Colonic mucosa (tissue), 4 donors: Measurements from ENCODE around the gene ABLIM2. TPM values are rescaled to one million over a fixed set of nuclear protein-coding genes. Genes with fewer than 3 reads are reported as not detected.

Experiments used
- DNase-seq: peaks from one replicate; pipeline ENCODE4 v3.0.0-alpha.2; 2020
- H3K27ac ChIP-seq: fragments of 200-600 bp; one replicate; pipeline ENCODE4 v1.8.0; 2021
- H3K27me3 ChIP-seq: fragments of 200-600 bp; one replicate; pipeline ENCODE4 v1.8.0; 2021
- H3K36me3 ChIP-seq: fragments of 200-600 bp; one replicate; pipeline ENCODE4 v1.8.0; 2021
- H3K4me1 ChIP-seq: fragments of 200-600 bp; one replicate; pipeline ENCODE4 v1.8.0; 2021; ENCODE audit warnings: mild to moderate bottlenecking
- H3K4me3 ChIP-seq: fragments of 200-600 bp; one replicate; pipeline ENCODE4 v1.8.0; 2021
- H3K9ac ChIP-seq, 2 donors: one replicate each; pipeline ENCODE4 v1.7.0; 2013; ENCODE audit warnings: control low read depth in 2 of 2, low read depth in 2 of 2, low read length in 2 of 2
- H3K9me3 ChIP-seq: fragments of 200-600 bp; one replicate; pipeline ENCODE4 v1.8.0; 2021
- intact Hi-C: fragments of 100-400 bp; cut with DNase I; formaldehyde crosslinking; loops from one replicate; pipeline ENCODE4 v1.14.1; 2022
- total RNA-seq, 2 donors: library from RNA; stranded (reverse); fragmentation: NEBNext Ultra II Directional in 1 of 2; extraction: Animal tissue kit (Norgen Biotek cat#: 25700) in 1 of 2; gene quantifications; one replicate each; pipeline ENCODE4 v1.2.1, GENCODE V29; 2021
- TF ChIP-seq, protein P1 (sequence below): fragments of 200-600 bp; IDR thresholded peaks from one replicate; pipeline ENCODE4 v1.8.0; 2022; ENCODE audit warnings: antibody characterized with exemption, mild to moderate bottlenecking
- donor health status: healthy.
- donor health status: DM: no; HTN: no; CAD: no.
- donor health status: DM: no; HTN: no; CAD: no.

The ABLIM2 gene
- total RNA-seq, 2 donors from 2014 or later = 11.1 to 11.5 TPM

DNA sequence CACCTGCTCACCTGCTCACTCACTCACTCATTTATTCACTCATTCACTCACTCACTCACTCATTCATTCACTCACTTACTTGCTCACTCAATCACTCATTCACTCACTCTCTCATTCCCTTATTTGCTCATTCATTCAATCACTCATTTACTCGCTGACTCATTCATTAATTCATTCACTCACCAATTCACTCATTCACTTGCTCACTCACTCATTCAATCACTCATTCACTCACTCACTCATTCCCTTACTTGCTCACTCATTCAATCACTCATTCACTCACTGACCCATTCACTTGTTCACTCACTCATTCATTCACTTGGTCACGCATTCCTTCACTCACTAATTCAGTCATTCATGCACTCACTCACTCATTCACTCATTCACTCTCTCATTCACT lies 130.2 kb downstream of the ABLIM2 start:
- TF ChIP-seq, protein P1, sequence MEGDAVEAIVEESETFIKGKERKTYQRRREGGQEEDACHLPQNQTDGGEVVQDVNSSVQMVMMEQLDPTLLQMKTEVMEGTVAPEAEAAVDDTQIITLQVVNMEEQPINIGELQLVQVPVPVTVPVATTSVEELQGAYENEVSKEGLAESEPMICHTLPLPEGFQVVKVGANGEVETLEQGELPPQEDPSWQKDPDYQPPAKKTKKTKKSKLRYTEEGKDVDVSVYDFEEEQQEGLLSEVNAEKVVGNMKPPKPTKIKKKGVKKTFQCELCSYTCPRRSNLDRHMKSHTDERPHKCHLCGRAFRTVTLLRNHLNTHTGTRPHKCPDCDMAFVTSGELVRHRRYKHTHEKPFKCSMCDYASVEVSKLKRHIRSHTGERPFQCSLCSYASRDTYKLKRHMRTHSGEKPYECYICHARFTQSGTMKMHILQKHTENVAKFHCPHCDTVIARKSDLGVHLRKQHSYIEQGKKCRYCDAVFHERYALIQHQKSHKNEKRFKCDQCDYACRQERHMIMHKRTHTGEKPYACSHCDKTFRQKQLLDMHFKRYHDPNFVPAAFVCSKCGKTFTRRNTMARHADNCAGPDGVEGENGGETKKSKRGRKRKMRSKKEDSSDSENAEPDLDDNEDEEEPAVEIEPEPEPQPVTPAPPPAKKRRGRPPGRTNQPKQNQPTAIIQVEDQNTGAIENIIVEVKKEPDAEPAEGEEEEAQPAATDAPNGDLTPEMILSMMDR = no peak
- no peak overlapping the region for H3K4me3 ChIP-seq
- H3K9ac ChIP-seq = no peak overlapping the region
- H3K9me3 ChIP-seq = no peaks in the 10 kb centered on the region
- H3K27ac ChIP-seq = no peak overlapping the region
- no peak for DNase-seq
- H3K36me3 ChIP-seq = no peaks in the 10 kb centered on the region
- H3K27me3 ChIP-seq = no peaks in the 10 kb centered on the region
- H3K4me1 ChIP-seq = no peaks in the 10 kb centered on the region
- intact Hi-C loops = no loop called here

DNA sequence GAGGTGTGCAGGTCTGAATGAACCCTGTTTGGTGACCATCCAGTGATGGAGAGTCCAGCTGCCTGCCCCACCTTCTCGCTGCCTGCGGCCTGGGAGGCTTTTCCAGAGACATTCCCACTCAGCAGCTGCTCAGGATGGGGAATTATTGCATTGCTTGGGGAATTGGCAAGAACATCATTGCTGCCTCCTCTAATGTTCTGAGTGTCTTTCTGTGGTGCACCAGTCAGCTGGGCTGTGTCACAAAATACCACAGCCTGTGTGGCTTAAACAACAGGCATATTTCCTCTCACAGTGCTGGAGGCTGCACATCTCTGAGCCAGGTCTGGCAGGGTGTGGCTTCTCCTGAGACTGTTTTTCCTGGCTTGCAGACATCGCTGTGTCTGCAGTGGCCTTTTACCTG lies 132.2 kb downstream of the ABLIM2 start:
- Histone ChIP-seq H3K9me3 (no peaks in the 10 kb centered on the region), H3K4me1 (no peaks in the 10 kb centered on the region), H3K27ac (no peak overlapping the region), H3K4me3 (no peak overlapping the region), H3K27me3 (no peaks in the 10 kb centered on the region), H3K36me3 (no peaks in the 10 kb centered on the region), H3K9ac (no peak overlapping the region)
- TF ChIP-seq, protein P1 = no peak
- intact Hi-C loops = no loop called here
- no peak for DNase-seq

DNA sequence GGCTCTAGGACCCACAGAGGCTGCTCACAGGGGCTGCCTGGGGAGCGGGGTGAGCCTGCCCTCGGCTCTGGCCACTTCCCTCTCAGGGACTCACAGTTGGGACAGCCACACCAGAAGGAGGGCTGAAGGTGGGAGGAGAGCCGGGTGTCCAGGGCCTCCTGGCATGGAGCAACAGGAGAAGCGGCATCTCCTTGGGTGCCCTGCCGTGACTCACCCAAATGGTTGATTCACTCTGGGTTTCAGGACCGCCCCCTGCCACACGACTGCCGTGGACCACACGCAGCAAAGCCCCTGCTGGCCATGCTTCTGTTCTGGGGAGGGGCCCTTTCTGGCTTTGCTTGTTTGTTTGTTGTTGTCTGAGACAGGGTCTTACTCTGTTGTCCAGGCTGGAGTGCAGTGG lies 132.9 kb downstream of the ABLIM2 start:
- Histone ChIP-seq H3K36me3 (no peaks in the 10 kb centered on the region), H3K9me3 (no peaks in the 10 kb centered on the region), H3K27me3 (no peaks in the 10 kb centered on the region), H3K9ac (no peak overlapping the region), H3K4me3 (no peak overlapping the region), H3K4me1 (no peaks in the 10 kb centered on the region), H3K27ac (no peak overlapping the region)
- TF ChIP-seq, protein P1 = no peak
- intact Hi-C loops = no loop called here
- no peak for DNase-seq

- intact Hi-C loops = no loop called here
- H3K36me3 ChIP-seq = no peaks in the 10 kb centered on the region
- TF ChIP-seq, protein P1 = no peak
- no peak for DNase-seq
- no peak overlapping the region for H3K9ac ChIP-seq
- no peak overlapping the region for H3K4me3 ChIP-seq
- H3K4me1 ChIP-seq = no peaks in the 10 kb centered on the region
- H3K27ac ChIP-seq = no peak overlapping the region
- H3K27me3 ChIP-seq = no peaks in the 10 kb centered on the region
- H3K9me3 ChIP-seq = no peaks in the 10 kb centered on the region
Measured at GRCh38 chr4:8024073-8024786, 134.4 kb downstream of the ABLIM2 start.

- H3K9me3 ChIP-seq = no peaks in the 10 kb centered on the region
- no peaks in the 10 kb centered on the region for H3K36me3 ChIP-seq
- H3K27ac ChIP-seq = no peak overlapping the region
- no peak overlapping the region for H3K4me3 ChIP-seq
- DNase-seq = no peak
- no peaks in the 10 kb centered on the region for H3K4me1 ChIP-seq
- intact Hi-C loops = no loop called here
- TF ChIP-seq, protein P1 = no peak
- no peak overlapping the region for H3K9ac ChIP-seq
- no peaks in the 10 kb centered on the region for H3K27me3 ChIP-seq
Measured at GRCh38 chr4:8023696-8024033, 134.9 kb downstream of the ABLIM2 start.
